ENCODE results near the gene GPR141.

The GPR141 gene

GRCh38 chr7:37683246-37684120 lies at the start of gene GPR141:
Gene GPR141, plus strand, starts transcription at chr7:37683766. Its CDS starts 56,628 bp downstream, at chr7:37740394.
- no peak for DNase-seq

- no peak for DNase-seq
These were observed 48.2 kb upstream of the GPR141 start for GRCh38 chr7:37635346-37635745.

GRCh38 chr7:37642028-37642540 lies 41.5 kb upstream of the GPR141 start:
- no peak for DNase-seq

- DNase-seq: no peak
These were observed 39.7 kb upstream of the GPR141 start for GRCh38 chr7:37643876-37644275.

- no peak for DNase-seq
These were observed 38.1 kb upstream of the GPR141 start for GRCh38 chr7:37645282-37646050.

- DNase-seq: no peak
These were observed 26.5 kb upstream of the GPR141 start for GRCh38 chr7:37656913-37657530.

GRCh38 chr7:37657816-37658215 lies 25.8 kb upstream of the GPR141 start:
- no peak for DNase-seq

- DNase-seq: no peak
These were observed 23.5 kb upstream of the GPR141 start for GRCh38 chr7:37659971-37660565.

GRCh38 chr7:37660614-37661013 lies 23.0 kb upstream of the GPR141 start:
- DNase-seq: no peak

GRCh38 chr7:37663693-37664092 lies 19.9 kb upstream of the GPR141 start:
- DNase-seq: no peak

- no peak for DNase-seq
These were observed 18.1 kb upstream of the GPR141 start for GRCh38 chr7:37665352-37666022.

GRCh38 chr7:37666026-37666799 lies 17.4 kb upstream of the GPR141 start:
- DNase-seq: no peak

GRCh38 chr7:37669818-37670217 lies 13.7 kb upstream of the GPR141 start:
- DNase-seq: no peak

- no peak for DNase-seq
These were observed 13.1 kb upstream of the GPR141 start for GRCh38 chr7:37670436-37670835.

- DNase-seq: no peak
These were observed 11.7 kb upstream of the GPR141 start for GRCh38 chr7:37671876-37672275.

GRCh38 chr7:37672926-37673325 lies 10.6 kb upstream of the GPR141 start:
- DNase-seq: no peak

- no peak for DNase-seq
These were observed 10.0 kb upstream of the GPR141 start for GRCh38 chr7:37673523-37673922.

GRCh38 chr7:37674531-37674930 lies 9.0 kb upstream of the GPR141 start:
- DNase-seq: no peak

- no peak for DNase-seq
These were observed 7.8 kb upstream of the GPR141 start for GRCh38 chr7:37675749-37676148.

- no peak for DNase-seq
These were observed 1.4 kb downstream of the GPR141 start for GRCh38 chr7:37684927-37685326.

GRCh38 chr7:37686556-37687345 lies 3.2 kb downstream of the GPR141 start:
- no peak for DNase-seq

Measured in activated CD4-positive, alpha-beta T cell treated with anti-CD3 and anti-CD28 coated beads for 4 hours (primary cell).